GM18508 (cell line): ENCODE data around the gene RASAL3.
"Not testable (repeated sequence)": the region's sequence is repeated elsewhere in the genome, so short reads cannot be mapped to it uniquely, and the experiment has no call there.

ENCODE experiments used
- ATAC-seq: cut with Tn5 transposase; IDR thresholded peaks from one replicate; pipeline ENCODE4 v1.9.1; 2021; ENCODE audit warnings: moderate number of reproducible peaks; ENCODE audit not compliant: insufficient read depth, unreplicated experiment

Gene RASAL3

GRCh38 chr19:15422296-15423075 lies 41.9 kb downstream of the RASAL3 start:
- ATAC-seq: no peak

DNA sequence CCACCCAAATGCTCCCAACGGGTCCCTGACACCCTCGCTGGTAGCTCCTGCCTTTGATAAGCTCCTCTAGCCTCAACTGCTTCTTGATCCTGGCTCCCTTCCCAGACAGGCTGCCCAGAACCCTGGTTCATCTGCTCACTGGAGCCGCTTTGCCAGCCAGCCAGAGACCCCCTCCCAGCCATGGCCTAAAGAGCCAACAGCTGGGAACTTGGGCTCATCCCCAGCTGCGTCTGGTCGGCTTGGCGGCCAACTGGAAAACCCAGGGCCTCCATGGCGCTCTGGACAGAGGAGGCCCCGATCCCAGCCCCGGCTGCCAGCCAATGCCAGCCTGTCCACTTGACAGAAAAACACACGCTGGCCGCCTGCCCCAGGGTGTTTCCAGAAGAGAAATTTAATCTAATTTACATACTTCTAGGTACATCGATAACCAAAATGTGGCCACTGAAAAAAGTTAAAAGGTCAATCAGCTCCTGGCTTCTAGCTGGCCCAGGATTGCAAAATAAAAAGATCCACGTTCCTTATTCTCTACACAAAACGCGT lies 42.6 kb downstream of the RASAL3 start:
- no peak for ATAC-seq

GRCh38 chr19:15421136-15421695 lies 43.1 kb downstream of the RASAL3 start:
- no peak for ATAC-seq

GRCh38 chr19:15419413-15420025 lies 44.8 kb downstream of the RASAL3 start:
- no peak for ATAC-seq

GRCh38 chr19:15418579-15419412 lies 45.5 kb downstream of the RASAL3 start, which contains the start of gene AKAP8L:
AKAP8L (minus strand) TSS chr19:15418988; CDS start chr19:15418923, 65 bp downstream.
- ATAC-seq: peak; percentile 91

DNA sequence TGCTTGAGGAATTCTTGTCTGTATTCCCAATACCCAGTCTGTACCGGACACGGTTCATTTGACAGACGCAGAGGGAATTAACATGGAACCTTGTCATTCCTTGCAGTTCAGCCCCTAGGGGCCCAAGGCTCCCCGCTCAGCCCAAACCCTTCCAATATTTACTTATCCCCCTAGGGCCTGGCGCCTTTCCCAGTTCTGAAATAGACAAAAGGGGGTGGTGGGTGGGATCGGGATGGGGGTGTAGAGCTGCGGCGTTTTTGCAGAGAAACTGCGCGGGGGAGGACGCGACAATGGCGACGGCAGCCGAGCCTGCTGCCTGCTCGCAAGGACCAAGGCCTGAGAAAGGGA lies 46.1 kb downstream of the RASAL3 start:
- no peak for ATAC-seq

GRCh38 chr19:15417699-15418098 lies 46.6 kb downstream of the RASAL3 start:
- no peak for ATAC-seq

GRCh38 chr19:15412832-15413231 lies 51.5 kb downstream of the RASAL3 start:
- no peak for ATAC-seq

DNA sequence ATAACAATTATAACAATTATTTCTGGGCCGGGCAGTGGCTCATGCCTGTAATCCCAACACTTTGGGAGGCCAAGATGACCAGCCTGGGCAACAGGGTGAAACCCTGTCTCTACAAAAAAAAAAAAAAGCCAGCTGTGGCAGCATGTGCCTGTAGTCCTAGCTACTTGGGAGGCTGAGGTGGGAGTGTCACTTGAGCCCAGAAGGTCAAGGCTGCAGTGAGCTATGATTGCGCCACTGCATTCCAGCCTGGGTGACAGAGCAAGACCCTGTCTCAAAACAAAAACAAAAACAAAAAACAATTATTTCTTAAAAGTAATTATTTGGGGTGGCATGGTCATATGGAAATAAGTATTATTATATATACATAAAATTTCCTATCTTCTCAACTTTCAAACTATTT lies 53.0 kb downstream of the RASAL3 start:
- ATAC-seq: not testable (repeated sequence)

- ATAC-seq: no peak
Observed at GRCh38 chr19:15404780-15405211, 59.5 kb downstream of the RASAL3 start.

DNA sequence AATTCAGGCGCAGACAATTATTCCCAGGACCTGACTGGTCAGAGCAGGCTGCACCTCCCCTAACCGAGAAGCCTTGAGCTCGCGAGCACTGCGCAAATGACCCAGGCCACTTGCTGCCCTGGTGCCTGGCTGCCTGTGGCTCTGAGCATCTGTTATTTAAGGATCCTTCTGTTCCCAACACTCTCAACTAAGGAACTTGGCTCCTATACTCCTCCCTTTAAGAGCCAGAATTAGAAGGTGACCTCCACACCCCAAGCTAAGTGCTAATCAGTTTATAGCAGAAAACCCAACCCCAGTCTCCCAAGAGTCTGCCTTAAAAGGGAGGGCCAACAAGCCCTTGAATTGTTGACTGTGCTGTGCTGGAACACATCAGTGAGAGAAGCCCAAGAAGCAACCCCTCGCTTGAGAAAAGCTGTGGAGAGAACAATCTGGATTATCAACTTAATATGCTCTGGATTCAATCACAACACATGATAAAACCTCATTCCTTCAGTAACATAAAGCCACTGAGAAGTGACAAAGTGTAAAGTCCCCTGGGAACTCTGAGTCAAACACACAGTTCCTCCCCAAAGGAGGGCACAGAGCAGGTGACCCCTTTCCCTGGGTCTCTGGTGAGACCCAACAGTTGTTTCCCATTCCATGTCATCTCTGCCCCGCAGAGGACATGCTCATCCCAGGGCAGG lies 60.1 kb downstream of the RASAL3 start:
- no peak for ATAC-seq

DNA sequence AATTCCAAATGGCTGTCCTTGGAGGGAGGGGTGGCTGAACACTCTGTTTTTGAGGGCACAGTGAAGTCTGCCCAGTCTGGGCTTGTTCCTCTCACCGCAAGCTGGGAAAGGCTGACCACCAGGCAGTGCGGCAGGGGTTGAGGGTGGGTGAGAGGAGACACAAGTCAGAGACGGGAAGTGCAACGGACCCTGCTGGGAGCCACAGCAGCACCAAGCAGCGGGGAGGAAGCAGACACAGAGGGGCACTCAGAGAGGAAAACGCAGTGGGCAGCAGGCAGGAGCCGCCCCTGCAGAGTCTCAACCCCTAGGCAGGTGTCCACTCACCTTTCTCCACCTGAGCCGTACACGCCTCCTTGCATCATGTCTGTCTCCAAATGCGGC lies 61.2 kb downstream of the RASAL3 start:
- no peak for ATAC-seq

GRCh38 chr19:15402411-15403150 lies 61.8 kb downstream of the RASAL3 start:
- no peak for ATAC-seq
